22Rv1 (cell line): Measurements from ENCODE around the gene PYY.

ENCODE experiments used
- H3K27ac ChIP-seq: fragments of 450-650 bp; 2 replicates; pipeline ENCODE4 v1.5.1; 2017
- ZFX ChIP-seq: fragments of 450-650 bp; IDR thresholded peaks from 2 replicates; pipeline ENCODE4 v1.6.1; 2017; ENCODE audit warnings: antibody characterized with exemption, borderline replicate concordance
- TF ChIP-seq, protein P1 (sequence below): fragments of 450-650 bp; IDR thresholded peaks from 2 replicates; pipeline ENCODE4 v1.5.1; 2017; ENCODE audit warnings: mild to moderate bottlenecking

The PYY gene

DNA sequence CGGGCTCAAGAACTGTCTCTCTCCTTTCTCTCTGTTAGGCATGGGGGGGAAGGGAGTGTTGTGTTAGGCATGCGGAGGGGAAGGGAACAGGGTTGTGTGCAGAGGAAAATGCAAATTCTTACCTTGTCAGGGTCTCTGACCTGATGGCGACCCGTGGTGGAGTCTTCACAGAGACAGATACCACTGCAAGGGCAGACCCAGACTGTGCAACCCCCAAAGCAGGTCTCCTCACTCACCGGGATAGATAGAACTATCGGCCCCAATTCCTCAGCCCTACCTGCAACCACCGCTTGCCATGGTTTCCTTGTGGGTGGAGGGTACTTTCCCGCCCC is 36.8 kb downstream of the PYY start:
- no peak overlapping the region for H3K27ac ChIP-seq
- TF ChIP-seq ZFX, result no peak
- TF ChIP-seq, protein P1, sequence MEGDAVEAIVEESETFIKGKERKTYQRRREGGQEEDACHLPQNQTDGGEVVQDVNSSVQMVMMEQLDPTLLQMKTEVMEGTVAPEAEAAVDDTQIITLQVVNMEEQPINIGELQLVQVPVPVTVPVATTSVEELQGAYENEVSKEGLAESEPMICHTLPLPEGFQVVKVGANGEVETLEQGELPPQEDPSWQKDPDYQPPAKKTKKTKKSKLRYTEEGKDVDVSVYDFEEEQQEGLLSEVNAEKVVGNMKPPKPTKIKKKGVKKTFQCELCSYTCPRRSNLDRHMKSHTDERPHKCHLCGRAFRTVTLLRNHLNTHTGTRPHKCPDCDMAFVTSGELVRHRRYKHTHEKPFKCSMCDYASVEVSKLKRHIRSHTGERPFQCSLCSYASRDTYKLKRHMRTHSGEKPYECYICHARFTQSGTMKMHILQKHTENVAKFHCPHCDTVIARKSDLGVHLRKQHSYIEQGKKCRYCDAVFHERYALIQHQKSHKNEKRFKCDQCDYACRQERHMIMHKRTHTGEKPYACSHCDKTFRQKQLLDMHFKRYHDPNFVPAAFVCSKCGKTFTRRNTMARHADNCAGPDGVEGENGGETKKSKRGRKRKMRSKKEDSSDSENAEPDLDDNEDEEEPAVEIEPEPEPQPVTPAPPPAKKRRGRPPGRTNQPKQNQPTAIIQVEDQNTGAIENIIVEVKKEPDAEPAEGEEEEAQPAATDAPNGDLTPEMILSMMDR, result no peak

DNA sequence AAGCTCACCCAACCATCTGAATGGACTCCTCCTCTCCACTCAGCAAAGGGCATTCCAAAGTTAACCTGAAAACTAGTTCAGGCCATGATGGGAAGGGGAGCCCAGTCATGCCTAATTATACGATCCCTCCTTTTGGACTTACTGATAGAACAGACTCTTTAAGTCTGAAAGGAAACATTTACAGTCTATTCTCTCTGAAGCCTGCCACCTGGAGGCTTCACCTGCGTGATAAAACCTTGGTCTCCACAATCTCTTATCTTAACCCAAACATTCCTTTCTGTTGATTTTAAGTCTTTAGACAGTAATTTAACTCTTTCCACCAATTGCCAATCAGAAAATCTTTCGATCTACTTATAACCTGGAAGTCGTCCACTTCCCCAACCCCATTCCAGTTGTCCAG is 37.4 kb downstream of the PYY start:
- no peak overlapping the region for H3K27ac ChIP-seq
- TF ChIP-seq, protein P1, result no peak
- TF ChIP-seq ZFX, result no peak

DNA sequence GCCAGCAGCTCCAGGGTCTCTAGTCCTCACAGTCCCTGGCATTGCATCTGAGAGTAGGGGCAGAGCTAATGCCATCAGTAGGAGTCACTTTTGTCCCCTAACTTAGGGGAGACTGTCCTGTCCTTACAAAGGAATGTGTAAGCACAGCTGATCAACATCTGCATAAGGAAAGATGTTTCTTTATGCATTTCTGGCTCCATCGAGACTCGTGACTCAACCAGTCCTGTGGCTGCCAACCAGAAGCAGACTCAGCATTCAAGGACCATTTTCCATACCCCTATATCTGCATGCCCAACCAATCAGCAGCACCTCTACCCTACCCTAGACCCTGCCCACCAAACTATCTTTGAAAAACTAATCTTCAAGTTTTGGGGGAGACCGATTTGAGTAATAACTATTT is 38.2 kb downstream of the PYY start:
- TF ChIP-seq, protein P1, result no peak
- no peak for TF ChIP-seq ZFX
- no peak overlapping the region for H3K27ac ChIP-seq

DNA sequence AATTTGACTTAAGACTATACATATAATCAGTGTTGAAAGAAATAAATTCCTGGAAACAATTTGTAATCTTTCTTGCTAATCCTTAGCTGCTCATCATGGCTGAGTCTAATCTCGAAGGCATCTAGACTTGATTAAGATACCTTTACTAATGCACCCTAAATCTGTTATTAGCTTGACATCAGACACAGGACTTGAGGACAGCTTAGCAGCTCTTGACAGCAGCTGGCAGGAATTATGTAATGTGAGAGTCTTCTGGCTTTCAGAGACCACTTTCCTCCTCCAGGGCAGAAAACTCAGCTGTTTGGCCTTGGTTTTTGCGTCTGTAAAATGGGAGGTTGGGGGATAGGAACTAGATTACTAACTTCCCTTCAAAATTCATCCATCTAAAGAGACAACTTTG is 39.3 kb downstream of the PYY start:
- TF ChIP-seq ZFX, result no peak
- TF ChIP-seq, protein P1, result no peak

DNA sequence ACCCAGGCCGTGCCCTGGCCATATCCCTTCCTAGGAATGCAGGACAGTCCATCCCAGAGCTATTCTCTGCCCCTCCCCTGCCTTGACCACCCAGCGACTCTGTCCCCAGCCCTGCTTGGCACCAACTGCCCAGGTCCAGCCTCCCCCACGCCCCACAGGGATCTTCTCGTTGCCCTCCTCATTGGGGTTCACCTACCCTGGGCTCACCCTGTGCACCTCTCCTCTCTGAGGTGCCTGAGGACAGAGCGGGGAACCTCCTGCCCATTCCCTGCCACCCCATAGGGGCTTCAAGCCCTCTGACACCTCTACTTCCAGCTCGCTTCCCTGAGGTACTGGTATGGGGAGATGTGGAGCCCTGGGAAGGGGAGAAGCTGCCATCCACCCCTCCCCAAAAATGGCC is 40.2 kb downstream of the PYY start:
- TF ChIP-seq, protein P1, result no peak
- no peak for TF ChIP-seq ZFX
- no peak overlapping the region for H3K27ac ChIP-seq

More for the DNA sequence above, 39.3 kb downstream of the PYY start:
- no peak overlapping the region for H3K27ac ChIP-seq

DNA sequence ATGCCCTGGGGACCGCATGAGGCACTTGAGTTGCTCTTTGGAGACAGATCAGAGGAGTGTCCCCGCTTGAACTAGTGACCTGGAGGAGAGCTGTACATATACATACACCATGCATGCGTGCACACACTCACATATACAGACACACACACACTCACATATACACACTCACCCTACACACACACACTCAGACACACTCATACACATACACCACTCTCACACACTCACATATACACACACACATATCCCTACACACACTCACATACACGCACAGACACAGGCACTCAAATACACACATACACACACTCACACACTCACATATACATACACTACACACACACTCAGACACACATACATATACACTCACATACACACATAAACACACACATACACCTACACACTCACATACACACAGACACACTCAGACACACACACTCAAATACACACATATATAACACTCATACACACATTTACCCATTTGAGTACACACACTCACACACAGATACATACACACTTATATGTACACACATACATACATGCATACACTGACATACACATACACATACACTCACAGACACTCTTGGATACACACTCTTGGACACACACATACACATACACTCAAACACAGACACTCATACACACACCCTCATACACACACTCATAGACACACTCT is 41.0 kb downstream of the PYY start:
- TF ChIP-seq, protein P1, result no peak
- no peak for TF ChIP-seq ZFX

DNA sequence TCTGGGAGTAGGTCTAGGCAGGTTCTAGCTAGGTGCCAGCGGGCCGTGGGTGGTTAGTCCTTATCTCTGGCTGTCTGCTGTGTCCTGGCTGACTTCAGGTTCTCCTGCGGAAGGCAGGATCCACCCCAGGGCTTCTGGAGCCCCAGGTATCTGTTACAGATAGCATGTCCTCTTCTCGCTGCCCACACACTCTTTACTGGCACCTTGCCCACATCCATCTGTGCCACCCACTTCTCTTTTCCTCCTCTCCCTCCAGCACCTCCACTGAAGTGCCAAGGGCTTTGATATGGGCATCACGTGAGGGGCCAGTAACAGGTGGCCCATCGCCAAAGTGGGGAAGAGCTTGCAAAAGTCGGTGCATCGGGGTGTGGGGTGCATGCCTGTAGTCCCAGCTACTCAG is 41.8 kb downstream of the PYY start:
- TF ChIP-seq, protein P1, result no peak
- TF ChIP-seq ZFX, result no peak
- H3K27ac ChIP-seq, result no peak overlapping the region

More for the DNA sequence above, 41.0 kb downstream of the PYY start:
- H3K27ac ChIP-seq, result no peak overlapping the region
